ENCODE results near the gene BTNL3.

Gene BTNL3

GRCh38 chr5:180988592-180988991, at the start of gene BTNL3:
Gene BTNL3, plus strand, starts transcription at chr5:180988846. Its CDS starts 183 bp downstream, at chr5:180989029.
- no peak for DNase-seq (ENCODE audit: low read depth in 2 of 2)
- no peak for TF ChIP-seq CTCF (IDR thresholded peaks at IDR 0.05; ENCODE audit: low read depth, low read length)
- no peak within 1 kb of the TSS for H3K4me3 ChIP-seq (replicated peaks in 1 of 2; ENCODE audit: low read depth in 2 of 2, low read length in 2 of 2)

GRCh38 chr5:180950291-180950949, 38.2 kb upstream of the BTNL3 start:
- no peak for TF ChIP-seq CTCF (IDR thresholded peaks at IDR 0.05; ENCODE audit: low read depth, low read length)
- DNase-seq (ENCODE audit: low read depth in 2 of 2), result peak in 1 of 2 donors; percentile 30
- no peak overlapping the region for H3K4me3 ChIP-seq (replicated peaks in 1 of 2; ENCODE audit: low read depth in 2 of 2, low read length in 2 of 2)

GRCh38 chr5:180959661-180960060, 29.0 kb upstream of the BTNL3 start:
- H3K4me3 ChIP-seq (replicated peaks in 1 of 2; ENCODE audit: low read depth in 2 of 2, low read length in 2 of 2), result no peak overlapping the region
- TF ChIP-seq CTCF (IDR thresholded peaks at IDR 0.05; ENCODE audit: low read depth, low read length), result no peak
- no peak for DNase-seq (ENCODE audit: low read depth in 2 of 2)

- no peak for TF ChIP-seq CTCF (IDR thresholded peaks at IDR 0.05; ENCODE audit: low read depth, low read length)
- no peak overlapping the region for H3K4me3 ChIP-seq (replicated peaks in 1 of 2; ENCODE audit: low read depth in 2 of 2, low read length in 2 of 2)
- DNase-seq (ENCODE audit: low read depth in 2 of 2), result peak in 1 of 2 donors; percentile 2
Measured at GRCh38 chr5:180960209-180960608, 28.4 kb upstream of the BTNL3 start.

- H3K4me3 ChIP-seq (replicated peaks in 1 of 2; ENCODE audit: low read depth in 2 of 2, low read length in 2 of 2), result no peak overlapping the region
- DNase-seq (ENCODE audit: low read depth in 2 of 2), result no peak
- no peak for TF ChIP-seq CTCF (IDR thresholded peaks at IDR 0.05; ENCODE audit: low read depth, low read length)
Measured at GRCh38 chr5:180969406-180969805, 19.2 kb upstream of the BTNL3 start.

GRCh38 chr5:180970336-180970735, 18.3 kb upstream of the BTNL3 start:
- no peak overlapping the region for H3K4me3 ChIP-seq (replicated peaks in 1 of 2; ENCODE audit: low read depth in 2 of 2, low read length in 2 of 2)
- TF ChIP-seq CTCF (IDR thresholded peaks at IDR 0.05; ENCODE audit: low read depth, low read length), result no peak
- no peak for DNase-seq (ENCODE audit: low read depth in 2 of 2)

- no peak for TF ChIP-seq CTCF (IDR thresholded peaks at IDR 0.05; ENCODE audit: low read depth, low read length)
- no peak for DNase-seq (ENCODE audit: low read depth in 2 of 2)
- H3K4me3 ChIP-seq (replicated peaks in 1 of 2; ENCODE audit: low read depth in 2 of 2, low read length in 2 of 2), result no peak overlapping the region
Measured at GRCh38 chr5:180970875-180971274, 17.8 kb upstream of the BTNL3 start.

Measured in cardiac fibroblast (primary cell).